Erythroblast (primary cell): ENCODE measurements around the gene GNG4.

Source experiments
- GATA1 ChIP-seq: IDR thresholded peaks from 2 replicates; pipeline ENCODE4 v1.6.1; 2011; ENCODE audit warnings: low read depth, mild to moderate bottlenecking, control low read depth, low read length, moderate library complexity
- POLR2A ChIP-seq: IDR thresholded peaks from 2 replicates; pipeline ENCODE4 v1.6.1; 2011; ENCODE audit warnings: mild to moderate bottlenecking, low read length

- no peak for TF ChIP-seq POLR2A
- TF ChIP-seq GATA1 = no peak
Measured at GRCh38 chr1:235510823-235511222, 138.8 kb downstream of the GNG4 start.
